GM23338 (cell line): ENCODE measurements around the gene TMEM9. TPM values are rescaled to one million over a fixed set of nuclear protein-coding genes. Genes with fewer than 3 reads are reported as not detected.

ENCODE experiments used
- ATAC-seq: fragments of 200-7000 bp; cut with Tn5 transposase; 3 replicates; pipeline ENCODE4 v1.9.1; 2020
- DNase-seq: peaks from one replicate; pipeline ENCODE4 v3.0.0-alpha.2; 2015; ENCODE audit warnings: low spot score
- H2AFZ ChIP-seq: fragments of 200-600 bp; sonication (generic); 2 replicates; pipeline ENCODE4 v1.8.0; 2016; ENCODE audit warnings: antibody characterized with exemption, mild to moderate bottlenecking, moderate library complexity
- H3F3A ChIP-seq: fragments of 200-600 bp; sonication (generic); replicated peaks from 2 replicates; pipeline ENCODE4 v1.8.0; 2017; ENCODE audit warnings: antibody characterized with exemption, mixed run types, low read depth
- H3K27ac ChIP-seq: fragments of 200-600 bp; sonication (generic); 2 replicates; pipeline ENCODE4 v1.6.1; 2016; ENCODE audit warnings: low read depth
- H3K27me3 ChIP-seq: fragments of 200-600 bp; sonication (generic); 2 replicates; pipeline ENCODE4 v1.8.0; 2016; ENCODE audit warnings: mild to moderate bottlenecking, mixed run types, moderate library complexity; ENCODE audit not compliant: insufficient read depth
- H3K36me3 ChIP-seq: fragments of 200-600 bp; sonication (generic); 2 replicates; pipeline ENCODE4 v1.8.0; 2016; ENCODE audit warnings: mild to moderate bottlenecking; ENCODE audit not compliant: insufficient read depth
- H3K4me1 ChIP-seq: fragments of 200-600 bp; sonication (generic); 2 replicates; pipeline ENCODE4 v1.8.0; 2016; ENCODE audit warnings: mild to moderate bottlenecking, moderate library complexity; ENCODE audit not compliant: insufficient read depth
- H3K4me2 ChIP-seq: fragments of 200-600 bp; sonication (generic); 2 replicates; pipeline ENCODE4 v1.7.1; 2017; ENCODE audit warnings: mixed run types
- H3K4me3 ChIP-seq: fragments of 200-600 bp; sonication (generic); 2 replicates; pipeline ENCODE4 v1.6.1; 2016; ENCODE audit warnings: mixed run types
- H3K79me2 ChIP-seq: fragments of 200-600 bp; sonication (generic); replicated peaks from 2 replicates; pipeline ENCODE4 v1.8.0; 2017; ENCODE audit warnings: mild to moderate bottlenecking; ENCODE audit not compliant: insufficient read depth
- H3K9me2 ChIP-seq: fragments of 200-600 bp; sonication (generic); 2 replicates; pipeline ENCODE4 v1.8.0; 2017; ENCODE audit not compliant: insufficient read depth
- H4K20me1 ChIP-seq: fragments of 200-600 bp; sonication (generic); replicated peaks from 2 replicates; pipeline ENCODE4 v1.8.0; 2017; ENCODE audit warnings: mild to moderate bottlenecking; ENCODE audit not compliant: insufficient read depth
- H3K27ac Mint-ChIP-seq: 2 replicates; pipeline ENCODE4 v1.8.0; 2020; ENCODE audit warnings: inconsistent platforms, mild to moderate bottlenecking, moderate library complexity, mixed read lengths
- H3K27me3 Mint-ChIP-seq: 3 replicates; pipeline ENCODE4 v1.8.0; 2022; ENCODE audit warnings: low read depth, mild to moderate bottlenecking, moderate library complexity, mixed read lengths, inconsistent platforms; ENCODE audit not compliant: insufficient read depth, poor library complexity
- H3K36me3 Mint-ChIP-seq: 3 replicates; pipeline ENCODE4 v1.8.0; 2021; ENCODE audit warnings: low read depth, mild to moderate bottlenecking, inconsistent platforms, moderate library complexity, mixed read lengths
- H3K4me1 Mint-ChIP-seq: 3 replicates; pipeline ENCODE4 v1.8.0; 2020; ENCODE audit warnings: mild to moderate bottlenecking, inconsistent platforms, mixed read lengths
- H3K4me3 Mint-ChIP-seq: 3 replicates; pipeline ENCODE4 v1.8.0; 2021; ENCODE audit warnings: moderate library complexity, mild to moderate bottlenecking, inconsistent platforms, mixed read lengths
- H3K9me3 Mint-ChIP-seq: 3 replicates; pipeline ENCODE4 v1.8.0; 2020; ENCODE audit warnings: moderate library complexity, mild to moderate bottlenecking, inconsistent platforms, mixed read lengths
- CREB1 ChIP-seq: fragments of 250-450 bp; sonication (Bioruptor Pico); IDR thresholded peaks from 2 replicates; pipeline ENCODE4 v1.5.0; 2020; ENCODE audit warnings: low read depth, mild to moderate bottlenecking, moderate library complexity
- EZH2 ChIP-seq: fragments of 200-600 bp; sonication (generic); IDR thresholded peaks from one replicate; pipeline ENCODE4 v1.8.0; 2017; ENCODE audit warnings: antibody characterized with exemption, mild to moderate bottlenecking, low read depth; ENCODE audit not compliant: unreplicated experiment
- EZH2phosphoT487 ChIP-seq: fragments of 200-600 bp; sonication (generic); IDR thresholded peaks from one replicate; pipeline ENCODE4 v1.8.1; 2018; ENCODE audit warnings: antibody characterized with exemption; ENCODE audit not compliant: unreplicated experiment
- JUNB ChIP-seq: IDR thresholded peaks from one replicate; pipeline ENCODE4 v1.6.1; 2016; ENCODE audit warnings: antibody characterized with exemption; ENCODE audit not compliant: unreplicated experiment
- NANOG ChIP-seq: IDR thresholded peaks from 2 replicates; pipeline ENCODE4 v1.6.1; 2016; ENCODE audit warnings: antibody characterized with exemption, borderline replicate concordance
- POLR2AphosphoS5 ChIP-seq: IDR thresholded peaks from 2 replicates; pipeline ENCODE4 v1.6.1; 2016; ENCODE audit warnings: antibody characterized with exemption, low read depth
- STAT1 ChIP-seq: IDR thresholded peaks from one replicate; pipeline ENCODE4 v1.6.1; 2016; ENCODE audit warnings: antibody characterized with exemption; ENCODE audit not compliant: unreplicated experiment
- ZNF114 ChIP-seq: fragments of 250-450 bp; sonication (Bioruptor Pico); IDR thresholded peaks from 2 replicates; pipeline ENCODE4 v1.5.0; 2020; ENCODE audit warnings: mild to moderate bottlenecking, moderate library complexity
- ZNF331 ChIP-seq: fragments of 250-450 bp; sonication (Bioruptor Pico); IDR thresholded peaks from 2 replicates; pipeline ENCODE4 v1.5.0; 2020; ENCODE audit warnings: low read depth, mild to moderate bottlenecking, moderate library complexity
- polyA plus RNA-seq: library from polyadenylated mRNA; unstranded; fragments of >200 nt; fragmentation: Nextera tagmentation; extraction: Ambion mirVana; gene quantifications from 2 replicates; pipeline ENCODE4 v1.2.1, GENCODE V29; 2016
- total RNA-seq: library from RNA; depleted of rRNA; stranded (reverse); fragments of >200 nt; shearing (Covaris generic); gene quantifications from 2 replicates; pipeline ENCODE4 v1.2.3, GENCODE V29; 2014
- TF ChIP-seq, protein P1 (sequence below): IDR thresholded peaks from one replicate; pipeline ENCODE4 v1.6.1; 2018; ENCODE audit warnings: antibody characterized with exemption; ENCODE audit not compliant: unreplicated experiment
- TF ChIP-seq, protein P2 (sequence below): IDR thresholded peaks from 2 replicates; pipeline ENCODE4 v1.6.1; 2016; ENCODE audit warnings: antibody characterized with exemption
- TF ChIP-seq, protein P3 (sequence below), 2 experiments: fragments of 200-600 bp in 1 of 2; sonication (generic) in 1 of 2; conservative IDR thresholded peaks; 2 replicates each; pipeline versions ENCODE4 v1.5.1 to v1.6.1; 2016 to 2017; ENCODE audit warnings: antibody characterized with exemption in 2 of 2, low read depth in 2 of 2, mild to moderate bottlenecking in 2 of 2, moderate library complexity in 1 of 2
- TF ChIP-seq, protein P4 (sequence below): fragments of 250-450 bp; sonication (Bioruptor Pico); IDR thresholded peaks from 2 replicates; pipeline ENCODE4 v1.5.0; 2020; ENCODE audit warnings: mild to moderate bottlenecking, moderate library complexity

Gene TMEM9
- total and polyA plus RNA-seq, 2 experiments from 2014 or later: 78.6 to 147 TPM

GRCh38 chr1:201191653-201192260 is 37.5 kb upstream of the TMEM9 start:
- Mint-ChIP-seq H3K4me1 (peaks cover 16% of the 10 kb centered on the region), H3K27ac (no peak overlapping the region), H3K36me3 (no peaks in the 10 kb centered on the region), H3K4me3 (no peak overlapping the region; the same call in 2 of the 3 replicates), H3K27me3 (peaks cover 10% of the 10 kb centered on the region), H3K9me3 (no peaks in the 10 kb centered on the region)
- Histone ChIP-seq H3K4me1 (peaks cover 6% of the 10 kb centered on the region; the same call in 1 of the 2 replicates), H2AFZ (no peak overlapping the region), H3K9me2 (no peaks in the 10 kb centered on the region), H3K79me2 (no peaks in the 10 kb centered on the region), H3K4me2 (no peak overlapping the region), H3F3A (no peaks in the 10 kb centered on the region), H3K27me3 (no peaks in the 10 kb centered on the region), H4K20me1 (no peaks in the 10 kb centered on the region), H3K4me3 (no peak overlapping the region), H3K27ac (no peak overlapping the region), H3K36me3 (no peaks in the 10 kb centered on the region)
- TF ChIP-seq, protein P1, sequence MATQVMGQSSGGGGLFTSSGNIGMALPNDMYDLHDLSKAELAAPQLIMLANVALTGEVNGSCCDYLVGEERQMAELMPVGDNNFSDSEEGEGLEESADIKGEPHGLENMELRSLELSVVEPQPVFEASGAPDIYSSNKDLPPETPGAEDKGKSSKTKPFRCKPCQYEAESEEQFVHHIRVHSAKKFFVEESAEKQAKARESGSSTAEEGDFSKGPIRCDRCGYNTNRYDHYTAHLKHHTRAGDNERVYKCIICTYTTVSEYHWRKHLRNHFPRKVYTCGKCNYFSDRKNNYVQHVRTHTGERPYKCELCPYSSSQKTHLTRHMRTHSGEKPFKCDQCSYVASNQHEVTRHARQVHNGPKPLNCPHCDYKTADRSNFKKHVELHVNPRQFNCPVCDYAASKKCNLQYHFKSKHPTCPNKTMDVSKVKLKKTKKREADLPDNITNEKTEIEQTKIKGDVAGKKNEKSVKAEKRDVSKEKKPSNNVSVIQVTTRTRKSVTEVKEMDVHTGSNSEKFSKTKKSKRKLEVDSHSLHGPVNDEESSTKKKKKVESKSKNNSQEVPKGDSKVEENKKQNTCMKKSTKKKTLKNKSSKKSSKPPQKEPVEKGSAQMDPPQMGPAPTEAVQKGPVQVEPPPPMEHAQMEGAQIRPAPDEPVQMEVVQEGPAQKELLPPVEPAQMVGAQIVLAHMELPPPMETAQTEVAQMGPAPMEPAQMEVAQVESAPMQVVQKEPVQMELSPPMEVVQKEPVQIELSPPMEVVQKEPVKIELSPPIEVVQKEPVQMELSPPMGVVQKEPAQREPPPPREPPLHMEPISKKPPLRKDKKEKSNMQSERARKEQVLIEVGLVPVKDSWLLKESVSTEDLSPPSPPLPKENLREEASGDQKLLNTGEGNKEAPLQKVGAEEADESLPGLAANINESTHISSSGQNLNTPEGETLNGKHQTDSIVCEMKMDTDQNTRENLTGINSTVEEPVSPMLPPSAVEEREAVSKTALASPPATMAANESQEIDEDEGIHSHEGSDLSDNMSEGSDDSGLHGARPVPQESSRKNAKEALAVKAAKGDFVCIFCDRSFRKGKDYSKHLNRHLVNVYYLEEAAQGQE: no peak
- TF ChIP-seq, protein P2, sequence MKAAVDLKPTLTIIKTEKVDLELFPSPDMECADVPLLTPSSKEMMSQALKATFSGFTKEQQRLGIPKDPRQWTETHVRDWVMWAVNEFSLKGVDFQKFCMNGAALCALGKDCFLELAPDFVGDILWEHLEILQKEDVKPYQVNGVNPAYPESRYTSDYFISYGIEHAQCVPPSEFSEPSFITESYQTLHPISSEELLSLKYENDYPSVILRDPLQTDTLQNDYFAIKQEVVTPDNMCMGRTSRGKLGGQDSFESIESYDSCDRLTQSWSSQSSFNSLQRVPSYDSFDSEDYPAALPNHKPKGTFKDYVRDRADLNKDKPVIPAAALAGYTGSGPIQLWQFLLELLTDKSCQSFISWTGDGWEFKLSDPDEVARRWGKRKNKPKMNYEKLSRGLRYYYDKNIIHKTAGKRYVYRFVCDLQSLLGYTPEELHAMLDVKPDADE: no peak
- TF ChIP-seq NANOG (no peak), EZH2phosphoT487 (no peak), EZH2 (no peak), JUNB (no peak), POLR2AphosphoS5 (no peak), ZNF114 (CRISPR knock-in tag) (no peak), STAT1 (no peak), CREB1 (CRISPR knock-in tag) (no peak), ZNF331 (CRISPR knock-in tag) (no peak)
- TF ChIP-seq, protein P3, sequence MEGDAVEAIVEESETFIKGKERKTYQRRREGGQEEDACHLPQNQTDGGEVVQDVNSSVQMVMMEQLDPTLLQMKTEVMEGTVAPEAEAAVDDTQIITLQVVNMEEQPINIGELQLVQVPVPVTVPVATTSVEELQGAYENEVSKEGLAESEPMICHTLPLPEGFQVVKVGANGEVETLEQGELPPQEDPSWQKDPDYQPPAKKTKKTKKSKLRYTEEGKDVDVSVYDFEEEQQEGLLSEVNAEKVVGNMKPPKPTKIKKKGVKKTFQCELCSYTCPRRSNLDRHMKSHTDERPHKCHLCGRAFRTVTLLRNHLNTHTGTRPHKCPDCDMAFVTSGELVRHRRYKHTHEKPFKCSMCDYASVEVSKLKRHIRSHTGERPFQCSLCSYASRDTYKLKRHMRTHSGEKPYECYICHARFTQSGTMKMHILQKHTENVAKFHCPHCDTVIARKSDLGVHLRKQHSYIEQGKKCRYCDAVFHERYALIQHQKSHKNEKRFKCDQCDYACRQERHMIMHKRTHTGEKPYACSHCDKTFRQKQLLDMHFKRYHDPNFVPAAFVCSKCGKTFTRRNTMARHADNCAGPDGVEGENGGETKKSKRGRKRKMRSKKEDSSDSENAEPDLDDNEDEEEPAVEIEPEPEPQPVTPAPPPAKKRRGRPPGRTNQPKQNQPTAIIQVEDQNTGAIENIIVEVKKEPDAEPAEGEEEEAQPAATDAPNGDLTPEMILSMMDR (conservative IDR thresholded peaks at IDR 0.05; ENCODE audit: low read depth in 2 of 2): no peak
- TF ChIP-seq, protein P4, sequence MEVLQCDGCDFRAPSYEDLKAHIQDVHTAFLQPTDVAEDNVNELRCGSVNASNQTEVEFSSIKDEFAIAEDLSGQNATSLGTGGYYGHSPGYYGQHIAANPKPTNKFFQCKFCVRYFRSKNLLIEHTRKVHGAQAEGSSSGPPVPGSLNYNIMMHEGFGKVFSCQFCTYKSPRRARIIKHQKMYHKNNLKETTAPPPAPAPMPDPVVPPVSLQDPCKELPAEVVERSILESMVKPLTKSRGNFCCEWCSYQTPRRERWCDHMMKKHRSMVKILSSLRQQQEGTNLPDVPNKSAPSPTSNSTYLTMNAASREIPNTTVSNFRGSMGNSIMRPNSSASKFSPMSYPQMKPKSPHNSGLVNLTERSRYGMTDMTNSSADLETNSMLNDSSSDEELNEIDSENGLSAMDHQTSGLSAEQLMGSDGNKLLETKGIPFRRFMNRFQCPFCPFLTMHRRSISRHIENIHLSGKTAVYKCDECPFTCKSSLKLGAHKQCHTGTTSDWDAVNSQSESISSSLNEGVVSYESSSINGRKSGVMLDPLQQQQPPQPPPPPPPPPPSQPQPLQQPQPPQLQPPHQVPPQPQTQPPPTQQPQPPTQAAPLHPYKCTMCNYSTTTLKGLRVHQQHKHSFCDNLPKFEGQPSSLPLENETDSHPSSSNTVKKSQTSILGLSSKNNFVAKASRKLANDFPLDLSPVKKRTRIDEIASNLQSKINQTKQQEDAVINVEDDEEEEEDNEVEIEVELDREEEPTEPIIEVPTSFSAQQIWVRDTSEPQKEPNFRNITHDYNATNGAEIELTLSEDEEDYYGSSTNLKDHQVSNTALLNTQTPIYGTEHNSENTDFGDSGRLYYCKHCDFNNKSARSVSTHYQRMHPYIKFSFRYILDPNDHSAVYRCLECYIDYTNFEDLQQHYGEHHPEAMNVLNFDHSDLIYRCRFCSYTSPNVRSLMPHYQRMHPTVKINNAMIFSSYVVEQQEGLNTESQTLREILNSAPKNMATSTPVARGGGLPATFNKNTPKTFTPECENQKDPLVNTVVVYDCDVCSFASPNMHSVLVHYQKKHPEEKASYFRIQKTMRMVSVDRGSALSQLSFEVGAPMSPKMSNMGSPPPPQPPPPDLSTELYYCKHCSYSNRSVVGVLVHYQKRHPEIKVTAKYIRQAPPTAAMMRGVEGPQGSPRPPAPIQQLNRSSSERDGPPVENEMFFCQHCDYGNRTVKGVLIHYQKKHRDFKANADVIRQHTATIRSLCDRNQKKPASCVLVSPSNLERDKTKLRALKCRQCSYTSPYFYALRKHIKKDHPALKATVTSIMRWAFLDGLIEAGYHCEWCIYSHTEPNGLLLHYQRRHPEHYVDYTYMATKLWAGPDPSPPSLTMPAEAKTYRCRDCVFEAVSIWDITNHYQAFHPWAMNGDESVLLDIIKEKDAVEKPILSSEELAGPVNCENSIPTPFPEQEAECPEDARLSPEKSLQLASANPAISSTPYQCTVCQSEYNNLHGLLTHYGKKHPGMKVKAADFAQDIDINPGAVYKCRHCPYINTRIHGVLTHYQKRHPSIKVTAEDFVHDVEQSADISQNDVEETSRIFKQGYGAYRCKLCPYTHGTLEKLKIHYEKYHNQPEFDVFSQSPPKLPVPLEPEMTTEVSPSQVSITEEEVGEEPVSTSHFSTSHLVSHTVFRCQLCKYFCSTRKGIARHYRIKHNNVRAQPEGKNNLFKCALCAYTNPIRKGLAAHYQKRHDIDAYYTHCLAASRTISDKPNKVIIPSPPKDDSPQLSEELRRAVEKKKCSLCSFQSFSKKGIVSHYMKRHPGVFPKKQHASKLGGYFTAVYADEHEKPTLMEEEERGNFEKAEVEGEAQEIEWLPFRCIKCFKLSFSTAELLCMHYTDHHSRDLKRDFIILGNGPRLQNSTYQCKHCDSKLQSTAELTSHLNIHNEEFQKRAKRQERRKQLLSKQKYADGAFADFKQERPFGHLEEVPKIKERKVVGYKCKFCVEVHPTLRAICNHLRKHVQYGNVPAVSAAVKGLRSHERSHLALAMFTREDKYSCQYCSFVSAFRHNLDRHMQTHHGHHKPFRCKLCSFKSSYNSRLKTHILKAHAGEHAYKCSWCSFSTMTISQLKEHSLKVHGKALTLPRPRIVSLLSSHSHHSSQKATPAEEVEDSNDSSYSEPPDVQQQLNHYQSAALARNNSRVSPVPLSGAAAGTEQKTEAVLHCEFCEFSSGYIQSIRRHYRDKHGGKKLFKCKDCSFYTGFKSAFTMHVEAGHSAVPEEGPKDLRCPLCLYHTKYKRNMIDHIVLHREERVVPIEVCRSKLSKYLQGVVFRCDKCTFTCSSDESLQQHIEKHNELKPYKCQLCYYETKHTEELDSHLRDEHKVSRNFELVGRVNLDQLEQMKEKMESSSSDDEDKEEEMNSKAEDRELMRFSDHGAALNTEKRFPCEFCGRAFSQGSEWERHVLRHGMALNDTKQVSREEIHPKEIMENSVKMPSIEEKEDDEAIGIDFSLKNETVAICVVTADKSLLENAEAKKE (CRISPR knock-in tag): no peak
- no peak for DNase-seq
- no peak for ATAC-seq
